Stimulated activated CD4-positive, alpha-beta T cell treated with anti-CD3 and anti-CD28 coated beads, TNF-alpha, amount 100 ng/mL, for 48 hours (primary cell): ENCODE results near the gene CCSAP.

Experiments used
- DNase-seq, 3 donors: peaks; one replicate each; pipeline ENCODE4 v3.0.0-alpha.2; 2020; ENCODE audit warnings: low read depth in 3 of 3

CCSAP gene

GRCh38 chr1:229286099-229286766 is 56.6 kb downstream of the CCSAP start:
- DNase-seq, result no peak

- no peak for DNase-seq
Observed at GRCh38 chr1:229285440-229285839, 57.4 kb downstream of the CCSAP start.

DNA sequence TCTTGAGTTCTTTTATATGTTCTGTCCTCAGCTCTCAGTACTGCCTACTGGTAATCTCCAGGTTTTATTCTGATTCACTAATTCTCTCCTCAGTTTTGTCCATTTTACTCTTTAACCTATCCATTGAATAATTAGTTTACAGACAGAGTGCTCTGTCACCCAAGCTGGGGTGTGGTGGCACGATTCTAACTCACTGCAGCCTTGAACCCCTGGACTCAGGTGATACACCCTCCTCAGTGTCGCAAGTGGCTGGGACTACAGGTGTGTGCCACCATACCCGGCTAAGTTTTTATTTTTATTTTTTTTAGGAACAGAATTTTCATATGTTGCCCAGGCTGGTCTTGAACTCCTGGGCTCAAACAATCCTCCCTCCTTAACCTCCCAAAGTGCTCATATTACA is 58.0 kb downstream of the CCSAP start:
- no peak for DNase-seq

DNA sequence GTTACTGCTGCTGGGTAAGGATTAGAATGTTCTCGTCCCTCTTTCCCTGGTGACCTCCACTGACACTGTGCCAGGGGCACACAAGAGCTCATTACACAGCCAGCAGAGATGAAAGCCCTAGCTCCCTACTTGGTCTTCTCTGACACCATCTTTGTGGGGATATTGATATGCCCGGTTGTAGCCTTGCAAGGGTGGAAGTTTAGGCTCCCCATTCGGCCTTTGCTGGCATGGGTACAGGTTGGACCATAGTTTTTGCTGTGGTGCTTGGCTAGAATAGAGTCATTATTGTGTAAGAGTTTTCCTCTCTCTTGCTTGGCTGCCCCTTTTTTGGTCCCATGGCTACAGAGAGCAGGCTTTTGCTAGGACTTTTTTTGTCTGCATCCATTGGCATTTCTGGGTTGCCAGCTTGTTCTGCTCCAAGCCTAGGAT is 59.6 kb downstream of the CCSAP start:
- DNase-seq, result no peak

GRCh38 chr1:229282295-229282823 is 60.5 kb downstream of the CCSAP start:
- no peak for DNase-seq

DNA sequence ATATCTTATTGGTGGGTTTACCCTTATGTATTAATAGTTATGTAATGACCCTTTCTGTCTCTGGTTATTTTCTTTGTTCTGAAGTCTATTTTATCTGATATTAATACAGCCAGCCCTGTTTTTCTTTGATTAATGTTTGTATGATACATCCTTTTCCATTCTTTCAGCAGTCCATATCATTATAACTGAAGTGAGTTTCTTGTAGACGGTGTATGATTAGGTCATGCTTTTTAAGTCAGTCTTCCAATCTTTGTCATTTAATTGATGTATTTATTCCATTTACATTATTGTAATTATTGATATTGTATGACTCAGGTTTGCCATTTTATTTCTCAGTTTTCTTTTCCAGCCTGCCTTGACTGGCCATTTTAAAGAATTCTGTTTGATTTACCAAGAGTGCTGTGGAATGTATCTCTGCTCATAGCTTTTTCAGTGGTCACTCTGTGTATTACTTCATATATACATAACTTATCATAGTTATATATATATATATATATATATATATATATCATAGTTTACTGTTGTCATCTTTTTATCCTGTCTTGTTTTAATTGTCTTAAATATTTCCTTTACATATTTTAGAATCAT is 61.4 kb downstream of the CCSAP start:
- DNase-seq, result no peak

DNA sequence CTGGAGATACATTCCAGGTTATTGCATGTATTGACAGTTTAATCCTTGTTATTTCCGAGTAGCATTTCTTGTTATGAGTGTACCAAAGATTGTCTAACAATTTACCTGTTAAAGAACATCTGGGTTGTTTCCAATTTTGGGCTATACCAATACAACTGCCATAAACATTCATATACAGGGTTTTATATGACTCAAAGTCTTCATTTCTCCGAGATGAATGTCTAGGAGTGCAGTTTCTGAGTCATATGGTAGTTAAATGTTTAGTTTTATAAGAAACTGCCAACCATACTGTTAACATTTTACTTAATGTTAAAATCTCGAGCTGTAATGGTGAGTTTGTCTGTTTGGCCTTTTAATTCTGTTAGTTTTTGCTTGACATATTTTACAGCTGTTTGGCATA is 61.9 kb downstream of the CCSAP start:
- DNase-seq, result no peak

GRCh38 chr1:229280037-229280828 is 62.6 kb downstream of the CCSAP start:
- no peak for DNase-seq

DNA sequence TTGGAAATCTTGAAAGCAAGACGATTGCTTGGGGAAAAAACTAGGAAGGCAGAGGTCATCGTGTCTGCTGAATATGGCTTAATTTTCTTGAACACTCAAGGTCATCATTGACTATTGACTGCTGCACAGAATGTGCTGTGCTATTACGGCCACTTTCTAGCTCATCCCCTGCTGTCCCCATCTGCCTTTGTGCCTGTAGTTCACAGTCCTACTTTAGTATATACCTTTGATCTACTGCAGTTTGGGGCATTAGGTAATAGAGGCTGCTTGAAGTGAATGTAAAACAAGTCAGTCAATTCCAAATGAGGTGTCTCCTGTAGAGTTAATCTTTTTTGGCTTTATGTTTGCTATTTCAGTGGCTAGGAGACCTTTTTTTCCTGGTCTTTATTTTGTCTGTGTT is 63.6 kb downstream of the CCSAP start:
- no peak for DNase-seq

- no peak for DNase-seq
Observed at GRCh38 chr1:229278120-229278741, 64.6 kb downstream of the CCSAP start.

DNA sequence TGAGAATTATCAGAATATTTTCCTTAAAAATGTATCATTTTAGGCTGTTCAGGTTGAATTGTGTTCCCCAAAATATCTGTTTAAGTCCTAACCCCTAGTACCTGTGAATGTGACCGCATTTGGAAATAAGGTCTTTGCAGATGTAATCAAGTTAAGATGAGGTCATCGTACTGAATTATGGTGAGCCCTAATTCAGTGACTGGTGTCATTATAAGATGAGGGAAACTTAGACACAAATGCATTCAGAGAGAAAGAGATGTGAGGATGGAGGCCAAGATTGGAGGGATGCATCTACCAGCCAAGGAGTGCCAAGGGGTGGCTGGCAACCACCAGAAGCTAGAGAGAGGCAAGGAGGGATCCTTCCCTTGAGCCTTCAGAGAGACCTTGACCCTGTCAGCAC is 67.8 kb downstream of the CCSAP start:
- no peak for DNase-seq

DNA sequence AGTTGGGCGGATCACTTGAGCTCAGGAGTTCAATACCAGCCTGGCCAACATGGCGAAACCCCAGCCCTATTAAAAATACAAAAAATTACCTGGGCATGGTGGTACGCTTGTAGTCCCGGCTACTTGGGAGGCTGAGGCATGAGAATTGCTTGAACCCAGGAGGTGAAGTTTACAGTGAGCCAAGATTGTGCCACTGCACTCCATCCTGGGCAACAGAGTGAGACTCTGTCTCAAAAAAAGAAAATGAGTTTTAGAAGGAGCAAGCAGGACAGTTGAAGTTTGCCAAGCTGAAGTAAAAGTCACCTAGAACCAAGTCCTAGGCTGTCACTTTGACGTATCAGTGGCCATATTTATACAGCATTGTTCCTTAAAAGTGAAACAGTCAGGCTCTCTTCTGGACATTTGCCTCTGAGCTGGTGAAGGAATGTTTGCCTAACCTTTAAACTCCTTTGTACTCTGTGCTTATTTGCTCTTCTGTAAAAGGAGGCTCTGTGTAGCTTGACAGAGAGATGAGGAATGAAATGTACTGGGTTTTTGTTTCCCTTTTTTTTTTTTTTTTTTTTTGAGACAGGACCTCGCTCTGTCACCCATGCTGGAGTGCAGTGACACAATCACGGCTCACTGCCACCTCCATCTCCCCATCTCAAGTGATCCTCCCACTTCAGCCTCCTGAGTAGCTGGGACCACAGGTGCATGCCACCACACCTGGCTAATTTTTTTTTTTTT is 69.2 kb downstream of the CCSAP start:
- DNase-seq, result no peak

GRCh38 chr1:229272164-229273158 is 70.4 kb downstream of the CCSAP start:
- no peak for DNase-seq

- no peak for DNase-seq
Observed at GRCh38 chr1:229271448-229272159, 71.2 kb downstream of the CCSAP start.
